Immature natural killer cell (primary cell): ENCODE measurements around the gene ABCA7. TPM values are rescaled to one million over a fixed set of nuclear protein-coding genes. Genes with fewer than 3 reads are reported as not detected.

ENCODE experiments used
- DNase-seq, 3 donors: peaks; one replicate each; pipeline ENCODE4 v3.0.0; 2022; ENCODE audit warnings: mixed read lengths in 1 of 3
- H3K27ac Mint-ChIP-seq, 6 donors: one replicate each; pipeline ENCODE4 v1.8.0; 2020; ENCODE audit warnings: mixed read lengths in 6 of 6, mild to moderate bottlenecking in 5 of 6, inconsistent platforms in 4 of 6, moderate library complexity in 3 of 6
- H3K27me3 Mint-ChIP-seq, 3 donors: one replicate each; pipeline ENCODE4 v1.8.0; 2020 to 2021; ENCODE audit warnings: low read depth in 3 of 3, mild to moderate bottlenecking in 3 of 3, mixed read lengths in 3 of 3, moderate library complexity in 3 of 3, inconsistent platforms in 1 of 3
- H3K36me3 Mint-ChIP-seq, 3 donors: one replicate each; pipeline ENCODE4 v1.8.0; 2020; ENCODE audit warnings: mixed read lengths in 3 of 3, inconsistent platforms in 2 of 3, mild to moderate bottlenecking in 2 of 3
- H3K4me1 Mint-ChIP-seq, 2 donors: one replicate each; pipeline ENCODE4 v1.8.0; 2020; ENCODE audit warnings: inconsistent platforms in 2 of 2, mild to moderate bottlenecking in 2 of 2, mixed read lengths in 2 of 2, moderate library complexity in 1 of 2
- H3K4me3 Mint-ChIP-seq, 5 donors: one replicate each; pipeline ENCODE4 v1.8.0; 2020; ENCODE audit warnings: mild to moderate bottlenecking in 5 of 5, mixed read lengths in 5 of 5, inconsistent platforms in 3 of 5, moderate library complexity in 3 of 5
- H3K9me3 Mint-ChIP-seq, 6 donors: one replicate each; pipeline ENCODE4 v1.8.0; 2020; ENCODE audit warnings: mild to moderate bottlenecking in 6 of 6, mixed read lengths in 6 of 6, inconsistent platforms in 4 of 6, moderate library complexity in 3 of 6
- polyA plus RNA-seq, 3 donors: library from polyadenylated mRNA; unstranded; fragments of 300-500 nt; fragmentation: Illumina TruSeq; gene quantifications; one replicate each; pipeline ENCODE4 v1.2.3, GENCODE V29; 2021

ABCA7 gene
- polyA plus RNA-seq, 3 donors from 2014 or later, result 4.5 to 13.3 (median 5.2) TPM

DNA sequence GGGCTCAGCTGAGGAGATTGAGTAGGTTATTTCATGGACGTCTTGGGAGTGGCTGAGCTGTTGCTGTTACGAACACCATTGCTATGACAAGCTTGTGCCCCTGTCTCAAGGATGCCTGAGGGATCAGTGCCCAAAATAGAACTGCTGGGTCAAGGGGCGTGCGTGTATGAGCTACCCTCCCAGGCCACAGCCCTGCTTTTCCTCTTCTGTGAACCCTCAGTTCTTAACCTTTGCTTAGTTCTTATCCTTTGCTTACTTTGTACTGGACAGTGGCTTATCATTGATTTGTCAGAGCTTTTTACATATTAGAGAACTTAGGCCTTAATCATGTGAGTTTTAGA, 36.1 kb downstream of the ABCA7 start:
- H3K4me1 Mint-ChIP-seq, result peaks cover 39 to 53% of the 10 kb centered on the region in 2 donors

DNA sequence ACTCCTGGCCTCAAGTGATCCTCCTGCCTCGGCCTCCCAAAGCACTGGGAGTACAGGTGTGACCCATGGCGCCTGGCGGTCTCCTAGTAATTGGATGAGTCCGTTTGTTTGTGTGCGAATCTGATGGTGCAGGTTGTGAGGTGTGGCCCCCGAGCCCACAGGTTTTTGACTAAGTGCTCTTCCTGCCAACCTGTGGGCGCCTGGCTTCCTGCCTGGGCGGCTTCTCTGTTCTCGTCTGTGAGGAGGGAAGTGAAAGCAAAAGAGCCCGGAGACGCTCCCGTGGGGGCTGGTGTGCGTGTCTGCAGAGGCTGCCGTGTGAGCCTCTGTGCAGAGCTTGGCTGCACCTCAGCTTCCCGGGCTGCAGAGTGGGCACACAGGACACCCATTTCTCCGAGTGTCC, 37.0 kb downstream of the ABCA7 start:
- peak overlapping the region; percentile 76 to 86 (median 79) for H3K4me3 Mint-ChIP-seq
- DNase-seq, result peak; percentile 92 to 93 (median 92)
- peaks cover 18 to 51% (median 22%) of the 10 kb centered on the region in 3 donors for H3K27me3 Mint-ChIP-seq
- H3K9me3 Mint-ChIP-seq, result no peaks in the 10 kb centered on the region
- H3K27ac Mint-ChIP-seq, result peak overlapping the region; percentile 93 to 97 (median 96)
- H3K4me1 Mint-ChIP-seq, result peaks cover 34 to 51% of the 10 kb centered on the region in 2 donors
- peaks cover 12 to 18% (median 14%) of the 10 kb centered on the region in 3 donors for H3K36me3 Mint-ChIP-seq

More for the DNA sequence above, 36.1 kb downstream of the ABCA7 start:
- Mint-ChIP-seq H3K27me3 (peaks cover 20 to 52% (median 22%) of the 10 kb centered on the region in 3 donors), H3K27ac (peak overlapping the region; percentile 90 to 97 (median 96)), H3K9me3 (no peaks in the 10 kb centered on the region), H3K36me3 (peaks cover 12 to 22% (median 17%) of the 10 kb centered on the region in 3 donors), H3K4me3 (peak overlapping the region; percentile 52 to 79 (median 71))
- DNase-seq, result no peak

DNA sequence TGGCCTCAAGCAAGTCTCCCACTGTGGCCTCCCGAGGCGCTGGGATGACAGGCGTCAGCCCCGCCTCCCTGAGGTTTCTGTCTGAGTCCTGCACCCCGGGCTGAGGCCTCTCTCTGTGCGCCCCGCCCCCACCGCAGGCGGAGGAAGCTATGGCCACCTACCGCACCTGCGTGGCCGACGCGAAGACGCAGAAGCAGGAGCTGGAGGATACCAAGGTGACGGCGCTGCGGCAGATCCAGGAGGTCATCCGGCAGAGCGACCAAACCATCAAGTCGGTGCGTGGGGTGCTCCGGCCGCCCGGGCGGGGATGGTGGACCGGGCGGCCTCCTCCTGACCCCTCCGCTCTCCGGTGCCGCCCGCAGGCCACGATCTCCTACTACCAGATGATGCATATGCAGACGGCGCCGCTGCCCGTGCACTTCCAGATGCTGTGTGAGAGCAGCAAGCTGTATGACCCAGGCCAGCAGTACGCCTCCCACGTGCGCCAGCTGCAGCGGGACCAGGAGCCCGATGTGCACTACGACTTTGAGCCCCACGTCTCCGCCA, 39.7 kb downstream of the ABCA7 start:
- peaks cover 13 to 15% (median 13%) of the 10 kb centered on the region in 3 donors for H3K36me3 Mint-ChIP-seq
- H3K4me3 Mint-ChIP-seq, result no peak overlapping the region
- no peak for DNase-seq
- H3K27me3 Mint-ChIP-seq, result peaks cover 17 to 35% (median 17%) of the 10 kb centered on the region in 3 donors
- peaks cover 21 to 39% of the 10 kb centered on the region in 2 donors for H3K4me1 Mint-ChIP-seq
- no peak overlapping the region for H3K27ac Mint-ChIP-seq
- no peaks in the 10 kb centered on the region for H3K9me3 Mint-ChIP-seq

DNA sequence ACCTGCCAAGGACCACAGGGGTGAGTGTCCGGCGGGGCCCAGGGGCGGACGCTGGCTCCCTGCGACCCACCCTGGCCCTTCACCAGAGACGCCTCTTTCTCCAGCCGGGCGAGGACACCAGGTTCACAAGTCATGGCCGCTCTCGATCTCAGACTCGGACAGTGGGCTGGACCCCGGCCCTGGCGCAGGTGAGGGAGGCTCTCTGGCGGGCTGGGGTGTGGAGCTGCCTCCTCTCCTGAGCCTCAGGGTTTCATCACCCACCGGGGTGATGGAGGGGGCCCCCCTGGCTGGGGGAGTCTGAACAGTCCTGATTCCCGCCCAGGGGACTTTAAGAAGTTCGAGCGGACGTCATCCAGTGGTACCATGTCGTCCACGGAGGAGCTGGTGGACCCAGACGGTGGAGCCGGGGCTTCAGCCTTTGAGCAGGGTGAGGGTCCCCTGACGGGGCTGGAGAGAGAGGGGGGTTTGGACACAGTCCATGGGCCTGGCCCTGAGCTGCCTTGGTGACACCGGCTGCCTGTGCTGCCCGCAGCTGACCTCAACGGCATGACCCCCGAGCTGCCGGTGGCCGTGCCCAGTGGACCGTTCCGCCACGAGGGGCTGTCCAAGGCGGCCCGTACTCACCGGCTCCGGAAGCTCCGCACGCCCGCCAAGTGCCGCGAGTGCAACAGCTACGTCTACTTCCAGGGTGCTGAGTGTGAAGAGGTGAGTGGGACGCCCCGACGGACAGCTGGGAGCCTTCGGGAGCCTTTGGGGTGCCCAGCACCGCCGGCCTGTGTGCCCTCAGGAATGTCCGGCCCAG, 40.7 kb downstream of the ABCA7 start:
- H3K4me3 Mint-ChIP-seq, result no peak overlapping the region
- H3K27ac Mint-ChIP-seq, result peak overlapping the region in 1 of 6 donors; percentile 57
- peaks cover 11 to 22% (median 17%) of the 10 kb centered on the region in 3 donors for H3K36me3 Mint-ChIP-seq

DNA sequence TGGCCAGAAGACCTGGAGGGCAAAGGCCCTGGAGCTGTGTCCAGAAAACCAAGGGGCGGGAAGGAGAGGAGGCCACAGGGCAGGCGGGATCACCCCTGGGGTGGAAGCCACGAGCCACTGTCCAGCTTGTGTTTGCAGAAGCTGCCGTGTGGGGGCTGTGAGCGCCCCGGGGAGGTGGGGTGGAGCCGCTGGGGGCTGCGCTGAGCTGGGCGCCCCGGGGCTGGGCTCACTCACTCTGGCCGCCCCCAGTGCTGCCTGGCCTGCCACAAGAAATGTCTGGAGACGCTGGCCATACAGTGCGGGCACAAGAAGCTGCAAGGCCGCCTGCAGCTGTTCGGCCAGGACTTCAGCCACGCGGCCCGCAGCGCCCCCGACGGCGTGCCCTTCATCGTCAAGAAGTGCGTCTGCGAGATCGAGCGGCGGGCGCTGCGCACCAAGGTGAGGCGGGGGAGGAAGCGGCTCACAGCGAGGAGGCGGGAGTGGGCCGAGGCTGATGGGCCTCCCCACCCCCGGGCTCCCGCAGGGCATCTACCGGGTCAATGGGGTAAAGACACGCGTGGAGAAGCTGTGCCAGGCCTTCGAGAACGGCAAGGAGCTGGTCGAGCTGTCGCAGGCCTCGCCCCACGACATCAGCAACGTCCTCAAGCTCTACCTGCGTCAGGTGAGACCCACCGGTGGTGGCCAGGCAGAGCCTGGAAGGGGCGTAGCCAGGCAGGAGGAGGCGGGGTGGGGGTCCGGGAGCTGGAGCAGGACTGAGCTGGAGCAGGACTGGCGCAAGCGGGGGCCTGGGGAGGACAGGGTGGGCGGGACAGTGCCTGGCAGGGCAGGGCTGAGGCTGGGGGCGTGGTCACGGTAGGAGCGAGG, 41.6 kb downstream of the ABCA7 start:
- Mint-ChIP-seq H3K36me3 (peaks cover 5 to 16% (median 11%) of the 10 kb centered on the region in 3 donors), H3K9me3 (no peaks in the 10 kb centered on the region), H3K4me3 (no peak overlapping the region), H3K27me3 (peaks cover 8 to 26% (median 11%) of the 10 kb centered on the region in 3 donors), H3K4me1 (peaks cover 14 to 33% of the 10 kb centered on the region in 2 donors), H3K27ac (peak overlapping the region in 1 of 6 donors; percentile 57)
- DNase-seq, result no peak

More for the DNA sequence above, 40.7 kb downstream of the ABCA7 start:
- no peaks in the 10 kb centered on the region for H3K9me3 Mint-ChIP-seq
- no peak for DNase-seq
- H3K27me3 Mint-ChIP-seq, result peaks cover 12 to 33% (median 15%) of the 10 kb centered on the region in 3 donors
- peaks cover 24 to 41% of the 10 kb centered on the region in 2 donors for H3K4me1 Mint-ChIP-seq

DNA sequence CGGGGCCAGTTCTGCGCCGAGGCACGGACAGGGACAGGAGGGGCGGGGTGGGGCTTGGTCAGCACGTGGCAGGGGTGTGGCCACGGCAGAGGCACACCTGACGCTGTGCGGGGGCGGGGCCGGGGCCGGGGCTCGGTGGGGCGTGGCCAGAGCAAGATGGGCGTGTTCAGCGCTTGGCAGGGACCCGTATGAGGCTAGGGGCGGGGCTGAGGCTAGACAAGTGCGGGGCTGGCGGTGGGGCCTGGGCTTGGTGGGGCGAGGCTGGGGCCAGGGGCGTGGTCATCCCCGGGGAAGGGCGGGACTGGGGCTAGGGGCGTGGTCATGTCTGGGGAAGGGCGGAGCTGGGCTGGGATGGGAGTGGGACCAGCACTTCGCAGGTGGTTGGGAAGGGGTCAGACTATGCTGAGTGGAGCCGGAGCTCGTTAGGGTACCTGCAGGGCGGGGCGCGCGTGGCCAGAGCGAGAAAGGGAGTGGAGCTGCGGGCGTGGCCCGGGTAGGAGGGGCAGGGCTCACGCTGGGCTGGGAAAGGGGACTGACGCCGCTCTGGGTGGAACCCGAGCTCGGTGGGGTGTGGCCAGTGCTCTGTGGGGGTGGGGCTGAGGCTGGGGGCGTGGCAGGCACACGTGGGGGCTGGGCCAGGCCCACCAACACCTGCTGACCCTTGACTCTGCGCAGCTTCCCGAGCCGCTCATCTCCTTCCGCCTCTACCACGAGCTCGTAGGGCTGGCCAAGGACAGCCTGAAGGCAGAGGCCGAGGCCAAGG, 42.4 kb downstream of the ABCA7 start:
- Mint-ChIP-seq H3K27ac (peak overlapping the region in 1 of 6 donors; percentile 11), H3K4me3 (no peak overlapping the region), H3K27me3 (peaks cover 3 to 19% (median 3%) of the 10 kb centered on the region in 3 donors), H3K9me3 (no peaks in the 10 kb centered on the region), H3K4me1 (peaks cover 8 to 28% of the 10 kb centered on the region in 2 donors), H3K36me3 (peaks cover 0 to 11% (median 7%) of the 10 kb centered on the region in 3 donors)
- DNase-seq, result no peak

DNA sequence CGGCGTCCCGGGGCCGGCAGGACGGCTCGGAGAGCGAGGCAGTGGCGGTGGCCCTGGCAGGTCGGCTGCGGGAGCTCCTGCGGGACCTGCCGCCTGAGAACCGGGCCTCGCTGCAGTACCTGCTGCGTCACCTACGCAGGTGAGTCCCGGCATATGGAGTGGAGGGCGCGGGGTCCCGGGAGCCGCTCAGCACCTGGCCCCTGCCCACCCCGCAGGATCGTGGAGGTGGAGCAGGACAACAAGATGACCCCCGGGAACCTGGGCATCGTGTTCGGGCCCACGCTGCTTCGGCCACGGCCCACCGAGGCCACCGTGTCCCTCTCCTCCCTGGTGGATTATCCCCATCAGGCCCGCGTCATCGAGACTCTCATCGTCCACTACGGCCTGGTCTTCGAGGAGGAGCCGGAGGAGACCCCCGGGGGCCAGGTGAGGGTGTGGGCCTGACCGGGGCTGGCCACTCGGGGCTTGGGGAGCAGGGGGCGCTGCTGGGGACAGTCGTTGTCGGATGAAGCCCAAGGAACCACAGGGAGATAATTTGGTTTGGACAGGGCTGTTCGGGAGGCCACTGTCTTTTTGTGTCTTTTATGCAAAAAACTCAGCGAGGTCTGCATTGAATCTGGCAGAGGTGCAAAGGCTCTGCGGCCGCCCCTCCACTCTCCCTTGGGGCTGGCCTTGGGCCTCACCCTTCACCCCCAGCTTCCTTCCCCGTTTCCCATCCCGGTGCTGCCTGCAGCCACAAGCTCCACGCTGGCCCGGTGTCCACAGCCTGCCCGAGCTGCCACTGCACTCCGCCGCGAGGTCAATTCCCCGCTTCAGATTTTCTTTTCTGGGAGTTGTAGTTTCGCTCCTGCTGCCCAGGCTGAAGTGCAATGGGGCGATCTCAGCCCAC, 43.3 kb downstream of the ABCA7 start:
- DNase-seq, result no peak
- Mint-ChIP-seq H3K27ac (peak overlapping the region in 1 of 6 donors; percentile 53), H3K4me3 (no peak overlapping the region), H3K4me1 (peaks cover 16 to 29% of the 10 kb centered on the region in 2 donors), H3K9me3 (no peaks in the 10 kb centered on the region), H3K27me3 (peaks cover 6 to 21% (median 10%) of the 10 kb centered on the region in 3 donors), H3K36me3 (peaks cover 4 to 16% (median 11%) of the 10 kb centered on the region in 3 donors)

DNA sequence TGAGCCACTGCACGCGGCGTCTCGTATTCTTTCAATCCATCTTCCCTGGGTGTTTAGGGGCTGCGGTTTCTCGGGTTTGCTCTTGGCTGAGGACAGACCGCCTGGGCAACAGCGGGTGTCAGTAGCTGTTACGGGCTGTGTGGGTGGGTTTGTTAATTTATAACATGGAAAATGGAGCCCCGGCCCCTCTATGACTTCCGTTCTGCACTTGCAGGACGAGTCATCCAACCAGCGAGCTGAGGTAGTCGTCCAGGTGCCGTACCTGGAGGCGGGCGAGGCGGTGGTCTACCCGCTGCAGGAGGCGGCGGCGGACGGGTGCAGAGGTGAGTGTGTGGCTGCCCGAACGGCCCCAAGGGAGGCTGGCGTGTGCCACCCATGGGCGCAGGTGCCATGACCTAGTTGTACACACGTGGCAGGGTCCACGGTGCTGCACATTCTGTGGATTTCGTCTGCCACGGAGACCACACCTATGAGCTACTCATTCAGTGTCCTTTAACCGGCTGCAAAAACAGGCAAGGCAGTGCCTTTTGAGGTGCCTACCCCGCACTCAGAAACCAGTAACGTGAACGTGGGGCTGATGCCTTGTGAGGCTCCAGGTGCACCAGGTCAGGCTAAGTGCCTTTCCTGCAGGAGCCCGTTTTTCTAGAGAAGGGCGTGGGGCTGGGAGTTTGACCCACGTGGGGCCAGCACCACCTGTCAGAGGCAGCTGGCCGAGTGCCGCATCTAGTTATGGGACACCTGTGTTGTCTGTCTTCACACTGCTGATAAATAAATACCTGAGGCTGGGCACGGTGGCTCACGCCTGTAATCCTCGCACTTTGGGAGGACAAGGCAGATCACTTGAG, 44.3 kb downstream of the ABCA7 start:
- H3K36me3 Mint-ChIP-seq, result peaks cover 4 to 16% (median 11%) of the 10 kb centered on the region in 3 donors
- no peak for DNase-seq
- peaks cover 10 to 26% (median 13%) of the 10 kb centered on the region in 3 donors for H3K27me3 Mint-ChIP-seq
- peak overlapping the region; percentile 30 to 82 (median 50) for H3K27ac Mint-ChIP-seq
- H3K9me3 Mint-ChIP-seq, result no peaks in the 10 kb centered on the region
- no peak overlapping the region for H3K4me3 Mint-ChIP-seq
- H3K4me1 Mint-ChIP-seq, result peaks cover 18 to 30% of the 10 kb centered on the region in 2 donors

DNA sequence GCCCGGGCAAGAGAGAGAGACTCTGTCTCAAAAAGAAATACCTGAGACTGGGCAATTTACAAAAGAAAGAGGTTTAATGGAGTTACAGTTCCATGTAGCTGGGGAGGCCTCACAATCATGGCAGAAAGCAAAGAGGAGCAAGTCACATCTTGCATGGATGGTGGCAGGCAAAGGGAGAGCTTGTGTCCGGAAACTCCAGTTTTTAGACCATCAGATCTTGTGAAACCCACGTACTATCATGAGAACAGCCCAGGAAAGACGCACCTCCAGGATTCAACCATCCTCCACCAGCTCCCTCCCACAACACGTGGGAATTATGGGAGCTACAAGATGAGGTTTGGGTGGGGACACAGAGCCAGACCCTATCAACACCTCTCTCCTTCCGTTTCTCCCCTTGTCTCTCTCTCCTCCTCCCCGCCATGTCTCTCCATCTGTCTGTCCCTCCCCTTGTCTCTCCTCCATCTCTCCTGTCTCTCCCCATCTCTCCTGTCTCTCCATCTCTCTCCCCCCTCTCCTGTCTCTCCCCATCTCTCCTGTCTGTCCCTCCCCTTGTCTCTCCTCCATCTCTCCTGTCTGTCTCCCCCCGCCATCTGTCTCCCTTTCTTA, 45.2 kb downstream of the ABCA7 start:
- Mint-ChIP-seq H3K27ac (peak overlapping the region; percentile 5 to 82 (median 72)), H3K9me3 (no peaks in the 10 kb centered on the region), H3K4me3 (peak overlapping the region in 2 of 5 donors; percentile 5 to 7), H3K4me1 (peaks cover 18 to 30% of the 10 kb centered on the region in 2 donors), H3K36me3 (peaks cover 4 to 16% (median 11%) of the 10 kb centered on the region in 3 donors), H3K27me3 (peaks cover 10 to 26% (median 13%) of the 10 kb centered on the region in 3 donors)
- no peak for DNase-seq

DNA sequence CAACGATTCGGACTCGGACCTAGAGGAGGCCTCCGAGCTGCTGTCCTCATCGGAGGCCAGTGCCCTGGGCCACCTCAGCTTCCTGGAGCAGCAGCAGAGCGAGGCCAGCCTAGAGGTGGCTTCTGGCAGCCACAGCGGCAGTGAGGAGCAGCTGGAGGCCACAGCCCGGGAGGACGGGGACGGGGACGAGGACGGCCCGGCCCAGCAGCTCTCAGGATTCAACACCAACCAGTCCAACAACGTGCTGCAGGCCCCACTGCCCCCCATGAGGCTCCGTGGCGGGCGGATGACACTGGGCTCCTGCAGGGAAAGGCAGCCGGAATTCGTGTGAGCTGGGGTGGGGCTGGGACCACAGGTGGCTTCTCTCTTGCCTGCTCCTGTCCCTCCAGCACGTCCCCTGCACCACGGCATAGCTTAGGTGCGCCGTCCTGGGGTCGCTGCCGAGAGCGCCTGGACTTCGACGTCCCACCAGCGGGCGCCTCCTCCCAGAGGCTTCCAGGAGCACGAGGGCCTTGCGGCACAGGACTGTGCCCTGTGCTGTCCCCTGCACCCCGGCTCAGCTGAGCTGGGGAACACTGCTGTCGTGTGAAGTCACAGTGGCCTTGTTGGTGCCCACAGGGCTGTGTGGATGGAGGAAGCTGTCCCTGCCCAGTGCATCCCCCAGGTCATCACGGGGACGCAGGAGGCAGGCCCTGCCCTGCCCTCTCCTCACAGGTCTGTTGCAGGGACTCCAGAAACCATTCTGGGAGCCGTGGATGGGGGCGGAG, 46.0 kb downstream of the ABCA7 start:
- H3K27ac Mint-ChIP-seq, result peak overlapping the region in 4 of 6 donors; percentile 16 to 82 (median 55)
- peaks cover 18 to 30% of the 10 kb centered on the region in 2 donors for H3K4me1 Mint-ChIP-seq
- DNase-seq, result no peak
- no peaks in the 10 kb centered on the region for H3K9me3 Mint-ChIP-seq
- H3K27me3 Mint-ChIP-seq, result peaks cover 10 to 26% (median 13%) of the 10 kb centered on the region in 3 donors
- peaks cover 4 to 16% (median 11%) of the 10 kb centered on the region in 3 donors for H3K36me3 Mint-ChIP-seq
- H3K4me3 Mint-ChIP-seq, result no peak overlapping the region
